AG04450 (cell line): Measurements from ENCODE around the gene ARHGAP23. TPM values are rescaled to one million over a fixed set of nuclear protein-coding genes. Genes with fewer than 3 reads are reported as not detected.
A peak's percentile ranks its signal among the peaks of the same experiment; 100 is the strongest.
"Not testable (repeated sequence)": the region's sequence is repeated elsewhere in the genome, so short reads cannot be mapped to it uniquely, and the experiment has no call there.

Experiments used
- CTCF ChIA-PET: fragments of 300-600, 350-600 bp; formaldehyde crosslinking; extraction: SDS; loops from one replicate; lab custom pipeline; 2022; ENCODE audit warnings: antibody characterized with exemption, inconsistent platforms; lab: Charles Lee
- POLR2A ChIA-PET: fragments of 350-600 bp; formaldehyde crosslinking; extraction: SDS; loops from one replicate; lab custom pipeline; 2021; ENCODE audit warnings: antibody characterized with exemption, inconsistent platforms; lab: Yijun Ruan, JAX
- DNase-seq: peaks from one replicate; pipeline ENCODE4 v3.0.0-alpha.2; 2011; ENCODE audit warnings: low read depth, low spot score
- H3K27ac ChIP-seq: one replicate; pipeline ENCODE4 v1.5.1; 2012; ENCODE audit warnings: low read depth, low read length, control low read depth
- H3K27me3 ChIP-seq: one replicate; pipeline ENCODE4 v1.6.0; 2012; ENCODE audit warnings: low read length; ENCODE audit not compliant: control insufficient read depth, insufficient read depth
- H3K4me3 ChIP-seq: 2 replicates; pipeline ENCODE4 v1.5.1; 2011; ENCODE audit warnings: mild to moderate bottlenecking, low read depth, low read length, control low read depth
- H3K9me3 ChIP-seq: 2 replicates; pipeline ENCODE4 v1.5.1; 2012; ENCODE audit warnings: low read length; ENCODE audit not compliant: control insufficient read depth, insufficient read depth
- polyA plus RNA-seq: library from polyadenylated mRNA; depleted of rRNA; stranded (reverse); fragments of >200 nt; gene quantifications from 2 replicates; pipeline ENCODE4 v1.2.3, GENCODE V29; 2011
- TF ChIP-seq, protein P1 (sequence below): IDR thresholded peaks from 2 replicates; pipeline ENCODE4 v1.5.1; 2011; ENCODE audit warnings: low read depth, low read length, control low read depth, inconsistent platforms

Gene ARHGAP23
- polyA plus RNA-seq, 1 experiment: 14.1 TPM

DNA sequence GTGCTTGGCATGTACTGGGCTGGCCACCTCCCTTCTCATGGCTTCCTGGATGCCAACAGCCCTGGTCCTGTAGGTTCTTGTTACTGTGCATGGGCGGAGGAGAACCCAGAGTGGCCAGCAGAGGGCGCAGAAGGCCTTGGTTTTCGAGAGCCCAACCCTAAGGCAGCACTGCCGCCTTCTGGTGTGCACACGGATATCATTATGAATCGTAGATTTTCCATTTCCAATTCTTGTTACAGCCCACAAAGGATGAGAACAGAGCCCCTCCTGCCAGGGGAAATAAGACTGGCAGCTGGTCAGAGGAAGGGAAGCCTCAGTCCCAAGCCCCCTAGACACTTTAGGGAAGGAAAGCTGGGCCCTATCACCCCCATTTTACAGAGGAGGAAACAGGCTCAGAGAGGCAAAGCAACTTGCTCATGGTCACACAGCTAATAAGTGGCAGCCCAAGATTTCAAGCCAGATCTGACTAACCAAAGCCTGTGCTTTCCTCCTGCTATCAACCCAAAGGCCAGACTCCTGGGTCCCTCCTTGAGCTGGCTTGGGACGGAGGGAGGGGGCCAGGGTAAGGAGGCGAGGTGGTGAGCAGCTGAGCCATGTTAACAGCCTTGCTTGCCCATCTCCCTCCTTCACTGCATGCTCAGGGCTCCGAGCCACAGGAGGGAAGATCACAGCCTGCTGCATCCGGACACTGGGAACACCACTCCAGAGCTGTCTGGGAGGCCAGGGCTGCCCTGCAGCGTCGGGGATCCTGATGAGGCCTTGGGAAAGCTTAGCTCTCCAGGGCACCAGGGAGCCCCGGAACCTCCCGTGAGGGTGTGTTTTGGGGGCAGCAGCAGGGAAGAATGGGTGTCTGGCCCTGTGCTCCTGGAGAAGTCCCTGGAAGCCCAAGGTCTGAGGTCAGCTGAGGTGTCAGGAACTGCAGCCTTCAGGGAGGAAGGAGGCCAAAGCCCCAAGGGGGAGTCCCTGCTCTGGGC, 64.1 kb downstream of the ARHGAP23 start:
- POLR2A ChIA-PET, H3K27ac ChIP-seq: not testable (repeated sequence)

DNA sequence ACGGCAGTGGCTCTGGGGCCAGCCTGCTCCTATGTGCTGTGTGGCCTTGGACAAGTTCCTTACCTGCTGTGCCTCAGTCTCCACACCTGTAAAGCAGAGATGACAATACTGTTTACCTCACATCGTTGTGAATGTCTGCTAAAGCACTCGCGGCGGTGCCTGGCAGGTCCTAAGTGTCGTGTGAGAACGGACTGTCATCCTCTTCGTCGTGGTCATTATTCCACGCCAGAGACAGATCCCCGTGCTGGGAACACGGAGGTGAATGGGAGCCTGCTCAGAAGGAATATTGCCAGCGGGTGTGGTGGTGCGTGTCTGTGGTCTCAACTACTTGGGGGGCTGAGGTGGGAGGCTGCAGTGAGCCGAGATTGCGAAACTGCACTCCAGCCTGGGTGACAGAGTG, 65.9 kb downstream of the ARHGAP23 start:
- POLR2A ChIA-PET, H3K4me3 ChIP-seq, DNase-seq, H3K9me3 ChIP-seq, CTCF ChIA-PET, H3K27me3 ChIP-seq, H3K27ac ChIP-seq: not testable (repeated sequence)

More for the DNA sequence above, 64.1 kb downstream of the ARHGAP23 start:
- not testable (repeated sequence) for H3K9me3 ChIP-seq, H3K4me3 ChIP-seq, H3K27me3 ChIP-seq
- CTCF ChIA-PET: interaction anchor here (0.7 to 1.7 kb wide), 11 partner anchors 17 to 176 kb away, joined by 3 to 10 read pairs (median 3); no protein-coding TSS in a partner anchor
- TF ChIP-seq, protein P1, sequence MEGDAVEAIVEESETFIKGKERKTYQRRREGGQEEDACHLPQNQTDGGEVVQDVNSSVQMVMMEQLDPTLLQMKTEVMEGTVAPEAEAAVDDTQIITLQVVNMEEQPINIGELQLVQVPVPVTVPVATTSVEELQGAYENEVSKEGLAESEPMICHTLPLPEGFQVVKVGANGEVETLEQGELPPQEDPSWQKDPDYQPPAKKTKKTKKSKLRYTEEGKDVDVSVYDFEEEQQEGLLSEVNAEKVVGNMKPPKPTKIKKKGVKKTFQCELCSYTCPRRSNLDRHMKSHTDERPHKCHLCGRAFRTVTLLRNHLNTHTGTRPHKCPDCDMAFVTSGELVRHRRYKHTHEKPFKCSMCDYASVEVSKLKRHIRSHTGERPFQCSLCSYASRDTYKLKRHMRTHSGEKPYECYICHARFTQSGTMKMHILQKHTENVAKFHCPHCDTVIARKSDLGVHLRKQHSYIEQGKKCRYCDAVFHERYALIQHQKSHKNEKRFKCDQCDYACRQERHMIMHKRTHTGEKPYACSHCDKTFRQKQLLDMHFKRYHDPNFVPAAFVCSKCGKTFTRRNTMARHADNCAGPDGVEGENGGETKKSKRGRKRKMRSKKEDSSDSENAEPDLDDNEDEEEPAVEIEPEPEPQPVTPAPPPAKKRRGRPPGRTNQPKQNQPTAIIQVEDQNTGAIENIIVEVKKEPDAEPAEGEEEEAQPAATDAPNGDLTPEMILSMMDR: peak; percentile 71
- peak; percentile 71 for DNase-seq

DNA sequence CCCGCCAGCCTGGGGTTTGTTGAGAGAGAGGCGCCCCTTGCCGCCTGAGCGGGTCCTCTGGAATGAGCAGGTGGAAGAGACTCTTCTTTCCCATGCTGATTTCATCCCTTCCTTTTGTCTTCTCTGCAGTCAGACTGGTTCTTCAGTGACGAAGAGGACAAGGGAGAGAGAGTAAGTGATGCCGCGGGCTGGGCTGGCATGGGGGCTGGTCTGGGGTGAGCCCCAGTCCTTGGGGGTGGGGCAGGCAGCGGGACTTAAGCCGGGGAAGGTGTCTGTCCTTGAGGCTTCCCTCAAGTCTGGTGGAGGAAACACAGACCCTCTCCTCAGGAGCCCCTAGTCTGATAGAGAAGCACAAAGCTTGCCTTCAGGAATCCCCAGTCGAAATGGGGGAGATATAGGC, 69.4 kb downstream of the ARHGAP23 start:
- H3K4me3 ChIP-seq, H3K27me3 ChIP-seq, H3K9me3 ChIP-seq, H3K27ac ChIP-seq, DNase-seq, POLR2A ChIA-PET, CTCF ChIA-PET: not testable (repeated sequence)

DNA sequence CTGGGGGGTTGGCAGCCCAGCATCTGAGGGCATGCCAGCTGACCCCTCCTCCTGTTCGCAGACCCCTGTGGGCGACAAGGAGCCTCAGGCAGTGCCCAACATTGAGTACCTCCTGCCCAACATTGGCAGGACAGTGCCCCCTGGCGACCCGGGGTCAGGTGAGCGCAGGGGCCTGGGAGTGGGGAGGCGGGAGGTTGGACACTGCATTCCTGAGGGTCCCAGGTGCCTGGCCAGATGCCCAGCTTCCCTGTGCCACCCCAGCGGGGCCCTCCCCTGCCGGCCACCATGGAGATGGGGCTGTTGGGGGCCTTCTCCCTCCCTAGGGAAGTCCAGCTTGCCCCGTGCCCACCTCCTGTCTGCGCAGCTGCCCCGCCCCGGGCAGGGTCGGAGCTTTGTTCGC, 70.1 kb downstream of the ARHGAP23 start:
- CTCF ChIA-PET: no interaction called here
- no peak overlapping the region for H3K4me3 ChIP-seq
- POLR2A ChIA-PET: no interaction called here
- no peaks in the 10 kb centered on the region for H3K9me3 ChIP-seq
- no peaks in the 10 kb centered on the region for H3K27me3 ChIP-seq
- no peak for DNase-seq
- TF ChIP-seq, protein P1: no peak
- no peak overlapping the region for H3K27ac ChIP-seq

DNA sequence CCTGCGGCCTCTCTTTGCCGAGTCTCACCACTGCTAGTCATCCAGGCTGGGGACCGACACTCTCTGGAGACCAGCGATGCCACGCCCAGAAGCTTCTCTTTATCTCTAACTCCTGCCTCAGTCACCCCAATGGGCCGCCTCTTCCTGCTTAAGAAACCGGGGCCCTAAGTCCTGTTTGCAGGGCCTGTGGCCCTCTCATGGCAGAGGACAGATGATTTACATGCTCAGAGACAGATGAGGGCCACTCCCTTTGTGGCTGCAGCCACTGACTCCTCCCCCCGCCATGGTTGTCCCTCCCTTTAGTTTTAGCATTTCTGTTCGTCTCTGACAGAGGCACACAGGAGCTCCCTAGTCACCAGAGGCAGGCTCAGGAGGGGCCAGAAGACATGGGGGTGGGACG, 71.0 kb downstream of the ARHGAP23 start:
- H3K27me3 ChIP-seq, H3K9me3 ChIP-seq, DNase-seq, CTCF ChIA-PET, H3K27ac ChIP-seq, H3K4me3 ChIP-seq, POLR2A ChIA-PET: not testable (repeated sequence)

DNA sequence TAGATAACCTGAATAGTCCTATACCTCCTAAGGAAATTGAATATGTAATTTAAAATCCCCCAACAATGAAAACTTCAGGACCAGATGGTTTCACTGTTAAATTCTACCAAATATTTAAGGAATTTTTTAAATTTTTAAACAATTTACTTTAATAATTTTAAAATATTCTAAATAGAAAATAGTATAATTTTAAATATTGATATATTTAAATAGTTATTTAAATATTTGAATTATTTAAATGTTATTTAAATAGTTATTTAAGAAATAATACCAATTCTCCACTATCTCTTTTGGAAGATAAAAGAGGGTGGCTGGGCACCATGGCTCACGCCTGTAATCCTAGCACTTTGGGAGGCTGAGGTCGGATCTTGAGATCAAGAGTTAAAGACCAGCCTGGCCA, 73.5 kb downstream of the ARHGAP23 start:
- POLR2A ChIA-PET, DNase-seq, H3K9me3 ChIP-seq, H3K27ac ChIP-seq, H3K27me3 ChIP-seq, CTCF ChIA-PET, H3K4me3 ChIP-seq: not testable (repeated sequence)

DNA sequence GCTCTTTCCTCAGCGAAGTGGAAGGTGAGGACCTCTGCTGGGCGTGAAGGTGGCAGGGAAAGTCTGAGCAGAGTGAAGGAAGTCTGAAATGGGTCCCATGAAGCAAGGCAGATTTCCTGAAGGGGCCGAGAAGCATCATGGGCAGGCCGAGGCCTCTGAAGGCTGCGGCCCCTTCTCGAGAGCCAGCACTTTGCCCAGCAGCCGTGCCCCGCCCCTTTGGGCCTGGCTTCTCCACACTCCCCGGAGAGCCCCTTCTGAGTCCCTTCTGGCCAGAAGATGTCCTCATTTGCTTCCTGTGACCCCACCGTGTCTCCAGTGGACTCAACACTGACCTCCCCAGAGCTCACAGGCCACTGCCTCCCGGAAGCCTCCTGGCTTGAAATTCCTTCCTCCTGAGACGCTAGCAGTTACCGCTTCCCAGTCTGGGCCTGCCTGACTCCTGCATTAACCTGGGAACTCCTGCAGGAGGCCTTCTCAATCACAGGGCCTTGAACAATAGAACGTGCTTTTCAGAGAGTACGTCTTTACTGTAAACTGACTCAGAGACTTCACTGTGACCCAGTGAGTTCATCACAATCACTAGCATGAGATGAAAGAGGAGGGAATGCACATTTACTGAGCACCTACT, 75.1 kb downstream of the ARHGAP23 start:
- H3K9me3 ChIP-seq, H3K4me3 ChIP-seq, POLR2A ChIA-PET, H3K27ac ChIP-seq, H3K27me3 ChIP-seq, DNase-seq: not testable (repeated sequence)
- CTCF ChIA-PET: interaction anchor here (1.2 kb wide), 1 partner anchor 55 kb away, joined by 4 read pairs; no protein-coding TSS in a partner anchor
